ENCODE results near the gene NOTCH2. TPM values are rescaled to one million over a fixed set of nuclear protein-coding genes. Genes with fewer than 3 reads are reported as not detected.

The NOTCH2 gene
- total and polyA plus RNA-seq, 2 experiments from 2014 or later: 42.2 to 85.8 TPM

DNA sequence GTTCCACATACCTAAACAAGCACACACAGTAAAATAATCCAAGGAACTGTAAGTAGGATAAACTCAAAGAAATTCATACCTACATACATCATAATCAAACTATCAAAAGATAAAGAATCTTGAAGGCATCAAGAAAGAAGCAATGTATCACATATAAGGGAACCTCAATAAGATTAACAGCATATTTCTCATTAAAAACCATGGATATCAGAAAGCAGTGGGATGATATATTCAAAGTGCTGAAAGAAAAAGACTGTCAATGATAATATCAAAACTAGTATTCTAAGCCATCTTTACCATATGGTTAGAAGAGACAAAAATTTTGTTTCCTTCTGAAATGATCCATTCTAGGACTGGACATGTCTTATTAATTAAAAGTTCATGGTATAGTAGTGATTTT lies 136.1 kb downstream of the NOTCH2 start:
- no peak overlapping the region for H3K4me2 ChIP-seq
- no peak overlapping the region for H3K4me3 ChIP-seq
- H3K9me2 ChIP-seq (replicated peaks; ENCODE audit: insufficient read depth): no peaks in the 10 kb centered on the region
- H3K27ac ChIP-seq: no peak overlapping the region
- H3K9me3 ChIP-seq (ENCODE audit: low read depth): peaks cover 6% of the 10 kb centered on the region
- H3K27me3 ChIP-seq: no peaks in the 10 kb centered on the region
- H3K36me3 ChIP-seq (replicated peaks; ENCODE audit: insufficient read depth, low read depth): peaks cover 13% of the 10 kb centered on the region
- H2AFZ ChIP-seq: no peak overlapping the region
- no peaks in the 10 kb centered on the region for H3K4me1 ChIP-seq (ENCODE audit: insufficient read depth)
- TF ChIP-seq, protein P1, sequence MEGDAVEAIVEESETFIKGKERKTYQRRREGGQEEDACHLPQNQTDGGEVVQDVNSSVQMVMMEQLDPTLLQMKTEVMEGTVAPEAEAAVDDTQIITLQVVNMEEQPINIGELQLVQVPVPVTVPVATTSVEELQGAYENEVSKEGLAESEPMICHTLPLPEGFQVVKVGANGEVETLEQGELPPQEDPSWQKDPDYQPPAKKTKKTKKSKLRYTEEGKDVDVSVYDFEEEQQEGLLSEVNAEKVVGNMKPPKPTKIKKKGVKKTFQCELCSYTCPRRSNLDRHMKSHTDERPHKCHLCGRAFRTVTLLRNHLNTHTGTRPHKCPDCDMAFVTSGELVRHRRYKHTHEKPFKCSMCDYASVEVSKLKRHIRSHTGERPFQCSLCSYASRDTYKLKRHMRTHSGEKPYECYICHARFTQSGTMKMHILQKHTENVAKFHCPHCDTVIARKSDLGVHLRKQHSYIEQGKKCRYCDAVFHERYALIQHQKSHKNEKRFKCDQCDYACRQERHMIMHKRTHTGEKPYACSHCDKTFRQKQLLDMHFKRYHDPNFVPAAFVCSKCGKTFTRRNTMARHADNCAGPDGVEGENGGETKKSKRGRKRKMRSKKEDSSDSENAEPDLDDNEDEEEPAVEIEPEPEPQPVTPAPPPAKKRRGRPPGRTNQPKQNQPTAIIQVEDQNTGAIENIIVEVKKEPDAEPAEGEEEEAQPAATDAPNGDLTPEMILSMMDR (IDR thresholded peaks at IDR 0.05; ENCODE audit: poor library complexity): no peak
- TF ChIP-seq EZH2phosphoT487 (IDR thresholded peaks at IDR 0.05; ENCODE audit: low read depth, severe bottlenecking, unreplicated experiment) (no peak), EZH2 (IDR thresholded peaks at IDR 0.05; ENCODE audit: borderline replicate concordance) (no peak)
- no peaks in the 10 kb centered on the region for H3K79me2 ChIP-seq
- DNase-seq (ENCODE audit: low spot score): no peak
- no peaks in the 10 kb centered on the region for H4K20me1 ChIP-seq (ENCODE audit: insufficient read depth, poor library complexity, severe bottlenecking)

DNA sequence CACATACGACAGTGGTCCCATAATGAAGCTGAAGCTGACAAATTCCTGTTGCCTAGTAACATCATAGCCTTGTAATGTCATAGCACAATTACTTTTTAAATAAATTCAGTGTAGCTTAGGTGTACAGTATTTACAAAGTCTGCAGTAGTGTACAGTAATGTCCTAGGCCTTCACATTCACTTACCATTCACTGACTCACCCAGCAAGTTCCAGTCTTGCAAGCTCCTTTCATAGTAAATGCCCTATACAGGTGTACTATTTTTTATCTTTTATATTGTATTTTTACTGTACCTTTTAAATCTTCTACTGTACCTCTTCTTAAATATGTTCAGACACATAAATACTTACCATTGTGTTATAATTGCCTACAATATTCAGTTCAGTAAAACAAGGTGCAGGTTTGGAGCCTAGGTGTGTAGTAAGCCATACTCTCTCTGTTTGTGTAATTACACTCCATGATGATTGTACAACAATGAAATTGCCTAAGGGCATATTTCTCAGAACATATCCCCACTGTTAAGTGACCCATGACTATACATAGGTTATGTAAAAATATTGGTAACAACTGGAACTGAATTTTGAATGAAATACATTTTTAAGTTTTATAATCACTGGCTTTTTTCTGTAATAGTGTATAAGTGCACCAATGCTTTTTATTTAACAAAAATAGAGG lies 139.7 kb downstream of the NOTCH2 start:
- Histone ChIP-seq H3K79me2 (no peaks in the 10 kb centered on the region), H4K20me1 (ENCODE audit: insufficient read depth, poor library complexity, severe bottlenecking) (no peaks in the 10 kb centered on the region), H3K9me2 (replicated peaks; ENCODE audit: insufficient read depth) (no peaks in the 10 kb centered on the region), H2AFZ (no peak overlapping the region), H3K27me3 (no peaks in the 10 kb centered on the region), H3K4me2 (no peak overlapping the region), H3K9me3 (ENCODE audit: low read depth) (peaks cover 6% of the 10 kb centered on the region), H3K36me3 (replicated peaks; ENCODE audit: insufficient read depth, low read depth) (peaks cover 13% of the 10 kb centered on the region), H3K4me3 (no peak overlapping the region), H3K4me1 (ENCODE audit: insufficient read depth) (no peaks in the 10 kb centered on the region), H3K27ac (no peak overlapping the region)
- 100% methylated on average over 1 of the region's 1 CpG for WGBS (ENCODE audit: low lambda C conversion rate, missing lambda C conversion rate)
- TF ChIP-seq, protein P1 (IDR thresholded peaks at IDR 0.05; ENCODE audit: poor library complexity): no peak
- TF ChIP-seq EZH2phosphoT487 (IDR thresholded peaks at IDR 0.05; ENCODE audit: low read depth, severe bottlenecking, unreplicated experiment) (no peak), EZH2 (IDR thresholded peaks at IDR 0.05; ENCODE audit: borderline replicate concordance) (no peak)
- no peak for DNase-seq (ENCODE audit: low spot score)

DNA sequence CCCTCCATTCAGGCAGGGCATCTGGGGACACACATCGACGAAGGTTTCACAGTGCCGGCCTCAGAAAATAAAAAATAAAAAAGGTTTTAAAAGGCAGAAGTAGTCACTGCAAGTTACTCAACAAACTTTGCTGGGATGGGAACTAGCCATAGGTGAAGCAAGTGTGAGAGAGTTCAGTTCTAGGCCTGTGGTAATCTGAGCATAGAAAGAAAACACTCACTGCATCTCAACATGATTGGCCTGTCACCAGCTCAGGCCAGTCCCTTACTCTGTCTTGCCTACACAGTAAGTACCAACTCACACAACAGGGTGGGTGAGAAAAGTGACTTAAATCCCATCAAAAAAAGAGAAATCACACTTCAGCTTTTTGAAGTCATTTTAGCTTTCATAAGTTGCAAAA lies 142.9 kb downstream of the NOTCH2 start:
- no peaks in the 10 kb centered on the region for H4K20me1 ChIP-seq (ENCODE audit: insufficient read depth, poor library complexity, severe bottlenecking)
- H3K4me3 ChIP-seq: no peak overlapping the region
- WGBS (ENCODE audit: low lambda C conversion rate, missing lambda C conversion rate): 94% methylated on average over 3 of the region's 3 CpGs
- H3K9me3 ChIP-seq (ENCODE audit: low read depth): no peaks in the 10 kb centered on the region
- DNase-seq (ENCODE audit: low spot score): no peak
- H3K9me2 ChIP-seq (replicated peaks; ENCODE audit: insufficient read depth): no peaks in the 10 kb centered on the region
- no peak overlapping the region for H2AFZ ChIP-seq
- no peaks in the 10 kb centered on the region for H3K36me3 ChIP-seq (replicated peaks; ENCODE audit: insufficient read depth, low read depth)
- H3K27ac ChIP-seq: no peak overlapping the region
- H3K27me3 ChIP-seq: no peaks in the 10 kb centered on the region
- no peaks in the 10 kb centered on the region for H3K79me2 ChIP-seq
- H3K4me1 ChIP-seq (ENCODE audit: insufficient read depth): no peaks in the 10 kb centered on the region
- TF ChIP-seq EZH2 (IDR thresholded peaks at IDR 0.05; ENCODE audit: borderline replicate concordance) (no peak), EZH2phosphoT487 (IDR thresholded peaks at IDR 0.05; ENCODE audit: low read depth, severe bottlenecking, unreplicated experiment) (no peak)
- TF ChIP-seq, protein P1 (IDR thresholded peaks at IDR 0.05; ENCODE audit: poor library complexity): no peak
- no peak overlapping the region for H3K4me2 ChIP-seq

Data from hepatocyte (in vitro differentiated cells).